Left cardiac atrium (tissue), 4 donors: ENCODE measurements around the gene PCGF5. TPM values are rescaled to one million over a fixed set of nuclear protein-coding genes. Genes with fewer than 3 reads are reported as not detected.
"Not testable (repeated sequence)": the region's sequence is repeated elsewhere in the genome, so short reads cannot be mapped to it uniquely, and the experiment has no call there.

Experiments used
- ATAC-seq, 2 donors: fragments of 200-7000 bp; cut with Tn5 transposase; one replicate each; pipeline ENCODE4 v1.9.1; 2020; ENCODE audit warnings: mild to moderate bottlenecking in 2 of 2, moderate library complexity in 2 of 2
- DNase-seq: peaks from one replicate; pipeline ENCODE4 v3.0.0-alpha.2; 2020
- intact Hi-C, 2 donors: fragments of 100-400 bp; cut with DNase I; formaldehyde crosslinking; loops; one replicate each; pipeline versions ENCODE4 v1.14.1 to v1.15.1; 2022 to 2023
- long read RNA-seq: library from polyadenylated mRNA; unstranded; transcript quantifications from one replicate; pipeline ENCODE4 v2.0.0, GENCODE V29; 2021
- total RNA-seq, 2 donors: library from RNA; stranded (reverse); fragmentation: NEBNext Ultra II Directional; extraction: Animal tissue kit (Norgen Biotek cat#: 25700); gene quantifications; one replicate each; pipeline ENCODE4 v1.2.1, GENCODE V29; 2021
- donor health status: DM: no; HTN: yes; CAD: no.
- donor health status: DM: no; HTN: yes; CAD: no; lungs with severe emphysema.
- donor health status: DM: yes; HTN: yes; CAD: no.
- donor health status: Dilated cardiomyopathy.

PCGF5 gene
- total RNA-seq, result 10 to 100 TPM; 46.3 to 55.6 TPM
- long read RNA-seq, full-length matches to known transcripts, result 13 of 26 reads
- long read RNA-seq, partial matches to known transcripts, result 1 of 26 reads
- long read RNA-seq, other reads (novel, unspliced or antisense), result 12 of 26 reads

GRCh38 chr10:91220194-91220953 is at the start of gene PCGF5:
Gene PCGF5, plus strand, starts transcription at chr10:91220663. Its CDS starts 2,209 bp downstream, at chr10:91222872.
- DNase-seq (peak; percentile 93), ATAC-seq (peak; percentile 99 to 100)
- intact Hi-C loops, result loop anchor here in 1 of 2 donors (10.0 kb wide), 2 partner anchors 56 to 126 kb away; no protein-coding TSS in a partner anchor

DNA sequence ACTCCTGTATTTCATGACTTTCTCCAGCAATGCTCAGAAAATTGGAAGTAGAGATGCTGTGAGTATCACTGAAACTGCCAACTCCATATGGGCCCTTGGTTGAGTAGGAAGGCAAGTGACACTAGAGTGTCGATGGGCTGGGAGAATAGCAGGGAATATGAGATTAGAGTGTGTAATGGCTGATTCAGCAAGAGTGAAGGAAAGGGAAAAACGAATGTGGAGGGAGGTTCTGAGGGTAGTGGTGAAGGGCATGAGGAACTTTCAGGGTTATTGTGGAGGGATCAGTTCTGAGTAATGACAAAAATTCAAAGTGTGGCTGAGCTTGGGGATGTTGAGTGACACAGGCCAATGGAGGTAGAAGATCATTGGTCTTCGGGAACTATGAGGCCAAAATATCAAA is 49.0 kb upstream of the PCGF5 start:
- no peak for ATAC-seq
- intact Hi-C loops, result no loop called here
- DNase-seq, result no peak

DNA sequence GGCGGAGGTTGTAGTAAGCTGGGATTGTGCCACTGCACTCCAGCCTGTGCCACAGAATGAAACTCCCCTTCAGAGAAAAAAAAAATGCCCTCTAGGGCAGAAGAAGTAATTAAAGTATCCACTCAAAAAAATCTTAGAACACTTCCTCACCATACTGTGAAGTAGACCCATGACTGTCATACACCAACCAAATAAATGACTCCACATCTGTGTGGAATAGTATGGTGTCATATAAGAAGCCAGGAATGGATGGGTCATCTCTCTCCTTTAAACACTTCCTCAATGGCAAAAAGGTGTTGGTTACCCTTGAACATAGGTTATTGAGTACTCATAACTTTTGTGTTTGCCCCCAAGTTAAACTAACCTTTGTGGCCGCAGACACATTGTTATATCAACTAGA is 48.1 kb upstream of the PCGF5 start:
- DNase-seq (no peak), ATAC-seq (no peak)
- intact Hi-C loops, result no loop called here

DNA sequence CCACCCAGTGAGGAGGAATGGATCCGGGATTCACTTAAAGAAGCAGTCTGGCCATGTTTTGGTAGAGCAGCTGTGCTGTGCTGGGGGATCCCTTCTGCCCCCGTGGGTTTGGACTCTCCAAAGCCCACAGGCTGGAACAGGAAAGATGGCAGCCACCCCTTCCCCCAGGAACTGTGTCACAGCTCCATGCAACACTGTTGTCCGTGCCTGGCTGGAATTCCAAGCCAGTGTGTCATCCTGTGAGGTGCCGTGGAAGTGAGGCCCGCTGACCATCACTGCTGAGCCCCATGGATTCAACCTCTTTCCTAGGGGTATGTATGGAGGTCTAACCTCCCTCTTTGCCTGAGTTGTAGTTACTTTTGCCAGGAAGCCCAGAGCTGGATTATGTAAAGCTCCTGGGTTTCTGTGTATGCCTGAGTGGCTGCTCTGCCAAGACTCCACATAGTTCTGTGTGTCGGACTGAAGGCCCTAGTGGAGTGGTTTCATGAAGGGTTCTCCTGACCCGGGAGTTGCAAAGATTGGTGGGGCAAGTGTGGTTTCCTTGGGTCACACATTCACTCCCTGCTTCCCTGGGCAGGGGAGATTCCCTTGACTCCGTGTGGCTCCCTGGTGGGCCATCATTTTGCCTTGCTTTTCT is 35.1 kb upstream of the PCGF5 start:
- ATAC-seq (peak; percentile 61 to 88), DNase-seq (no peak)
- intact Hi-C loops, result no loop called here

GRCh38 chr10:91187156-91187555 is 33.3 kb upstream of the PCGF5 start:
- intact Hi-C loops, result no loop called here
- ATAC-seq (no peak), DNase-seq (no peak)

DNA sequence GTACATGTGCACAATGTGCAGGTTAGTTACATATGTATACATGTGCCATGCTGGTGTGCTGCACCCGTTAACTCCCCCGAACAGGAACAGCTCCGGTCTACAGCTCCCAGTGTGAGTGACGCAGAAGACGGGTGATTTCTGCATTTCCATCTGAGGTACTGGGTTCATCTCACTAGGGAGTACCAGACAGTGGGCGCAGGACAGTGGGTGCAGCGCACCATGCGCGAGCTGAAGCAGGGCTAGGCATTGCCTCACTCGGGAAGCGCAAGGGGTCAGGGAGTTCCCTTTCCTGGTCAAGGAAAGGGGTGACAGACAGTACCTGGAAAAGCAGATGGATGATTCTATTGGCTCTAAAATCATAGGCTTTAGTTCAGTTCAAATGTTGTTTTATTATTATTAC is 32.5 kb upstream of the PCGF5 start:
- intact Hi-C loops, ATAC-seq, DNase-seq: not testable (repeated sequence)

DNA sequence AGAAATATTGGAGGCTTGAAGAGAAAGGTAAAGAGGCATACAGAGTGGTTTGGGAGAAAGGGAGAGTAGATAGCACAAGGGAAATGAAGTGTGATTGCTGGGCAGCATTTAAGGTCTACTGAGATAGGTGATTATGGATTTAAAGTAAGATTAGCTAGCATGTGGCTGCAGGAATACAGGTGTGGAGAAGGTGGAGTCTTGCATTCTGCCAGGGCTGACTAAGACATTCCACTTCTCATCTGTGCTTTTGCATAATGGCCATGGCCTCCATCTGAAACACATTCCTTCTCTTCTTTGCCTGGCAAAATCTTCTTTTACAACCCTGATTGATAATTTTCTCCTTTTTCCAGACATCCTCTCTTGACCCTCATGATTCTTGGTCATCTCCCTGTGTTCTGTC is 31.6 kb upstream of the PCGF5 start:
- ATAC-seq, result no peak
- intact Hi-C loops, result no loop called here
- no peak for DNase-seq

GRCh38 chr10:91190388-91190870 is 30.0 kb upstream of the PCGF5 start:
- DNase-seq (no peak), ATAC-seq (peak; percentile 48 to 68)
- intact Hi-C loops, result no loop called here

DNA sequence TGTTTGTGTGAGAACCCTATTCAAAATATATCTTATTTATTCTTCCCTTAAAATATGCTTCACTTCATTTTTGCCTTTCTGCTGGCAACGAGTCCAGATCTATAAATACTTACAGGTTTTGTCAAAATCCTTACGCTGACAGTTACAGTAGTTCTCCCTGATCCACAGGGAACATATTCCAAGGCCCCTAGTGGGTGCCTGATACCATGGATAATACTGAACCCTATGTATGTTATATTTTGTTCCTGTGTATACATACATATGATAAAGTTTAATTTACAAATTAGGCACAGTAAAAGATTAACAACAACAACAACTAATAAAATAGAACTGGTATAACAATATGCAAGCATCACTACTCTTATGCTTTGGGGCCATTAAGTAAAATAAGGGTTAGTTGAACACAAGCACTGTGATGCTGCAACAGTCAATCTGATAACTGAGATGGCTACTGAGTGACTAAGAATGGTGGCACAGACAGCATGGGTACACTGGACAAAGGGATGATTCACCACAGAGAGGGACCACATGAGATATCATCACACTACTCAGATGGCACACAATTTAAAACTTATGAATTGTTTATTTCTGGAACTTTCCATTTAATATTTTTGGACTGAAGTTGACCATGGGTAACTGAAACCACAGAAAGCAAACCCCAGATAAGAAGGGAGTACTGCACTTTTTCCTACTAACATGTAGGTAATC is 29.4 kb upstream of the PCGF5 start:
- DNase-seq (no peak), ATAC-seq (peak in 1 of 2 donors; percentile 72)
- intact Hi-C loops, result no loop called here

DNA sequence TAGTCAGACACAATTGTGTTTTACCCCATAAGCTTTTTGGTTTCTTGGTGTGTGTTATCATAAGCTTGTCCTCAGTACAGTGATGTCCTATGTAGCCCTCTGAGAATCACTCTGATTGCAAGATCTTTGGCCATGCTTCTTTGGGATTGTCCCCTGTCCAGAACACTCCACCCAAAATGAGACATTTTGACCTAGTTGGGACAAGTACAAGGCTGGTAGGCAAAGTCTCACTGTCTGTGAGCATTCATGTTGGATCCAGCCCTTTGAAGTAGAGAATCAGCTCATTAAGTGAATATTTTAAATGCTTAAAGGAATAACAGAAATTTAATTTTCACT is 28.9 kb upstream of the PCGF5 start:
- peak; percentile 32 to 46 for ATAC-seq
- DNase-seq, result no peak
- intact Hi-C loops, result no loop called here

DNA sequence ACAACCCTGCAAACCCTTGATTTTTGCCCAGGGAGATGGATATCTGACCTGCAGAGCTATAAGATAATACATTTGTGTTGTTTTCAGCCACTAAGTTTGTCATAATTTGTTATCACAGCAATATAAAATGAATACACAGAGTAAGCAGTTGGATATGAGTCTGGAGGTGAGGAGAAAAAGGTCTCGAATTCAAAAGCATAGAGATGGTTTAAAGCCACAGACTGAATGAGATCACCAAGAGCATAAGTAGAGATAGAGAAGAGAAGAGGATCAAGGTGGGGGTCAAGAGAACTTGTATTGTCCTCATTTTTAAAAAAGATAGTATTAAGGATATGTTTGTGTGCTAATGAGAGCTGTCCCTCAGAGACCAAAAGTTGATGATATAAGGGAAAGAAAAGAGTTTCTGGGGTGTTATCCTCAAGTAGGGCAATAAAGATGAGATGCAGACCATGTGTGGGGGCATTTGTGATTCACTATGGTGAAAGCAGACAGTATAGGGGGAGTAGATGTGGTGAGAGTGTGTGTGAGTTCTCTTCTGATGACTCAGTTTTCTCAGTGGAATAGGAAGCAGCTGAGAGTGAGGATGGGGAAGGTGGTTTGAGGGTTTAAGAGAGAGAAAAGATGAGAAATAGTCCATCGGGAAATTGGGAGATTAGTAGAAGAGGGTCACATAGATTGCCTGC is 25.8 kb upstream of the PCGF5 start:
- DNase-seq (no peak), ATAC-seq (peak in 1 of 2 donors; percentile 16)
- intact Hi-C loops, result no loop called here

GRCh38 chr10:91196268-91197048 is 24.0 kb upstream of the PCGF5 start:
- ATAC-seq, result peak in 1 of 2 donors; percentile 3

GRCh38 chr10:91197127-91197526 is 23.3 kb upstream of the PCGF5 start:
- DNase-seq, result peak; percentile 66
- intact Hi-C loops, result no loop called here

More at GRCh38 chr10:91196268-91197048, 24.0 kb upstream of the PCGF5 start:
- DNase-seq, result no peak
- intact Hi-C loops, result no loop called here

DNA sequence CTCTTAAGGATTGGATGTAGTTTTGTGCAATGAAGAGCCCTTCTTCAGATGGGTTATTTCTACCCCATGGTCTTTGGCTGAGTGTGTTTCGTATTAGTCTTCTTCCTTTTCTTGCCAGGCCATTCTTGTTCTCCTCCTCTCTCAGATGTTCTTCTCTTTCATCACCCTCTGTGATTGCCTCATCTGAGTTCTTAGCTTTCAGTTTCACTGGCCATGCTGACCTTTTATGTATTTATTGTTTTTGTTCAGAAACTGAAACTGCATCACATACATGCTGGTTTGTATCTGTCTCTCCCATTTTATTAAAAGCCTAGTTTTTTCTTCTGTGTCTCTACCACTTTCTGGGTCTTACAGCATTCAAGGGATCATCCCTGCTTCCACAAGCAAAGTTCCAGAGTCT is 21.7 kb upstream of the PCGF5 start:
- peak; percentile 61 to 65 for ATAC-seq
- no peak for DNase-seq
- intact Hi-C loops, result no loop called here

More at GRCh38 chr10:91197127-91197526, 23.3 kb upstream of the PCGF5 start:
- ATAC-seq, result peak; percentile 66 to 79

DNA sequence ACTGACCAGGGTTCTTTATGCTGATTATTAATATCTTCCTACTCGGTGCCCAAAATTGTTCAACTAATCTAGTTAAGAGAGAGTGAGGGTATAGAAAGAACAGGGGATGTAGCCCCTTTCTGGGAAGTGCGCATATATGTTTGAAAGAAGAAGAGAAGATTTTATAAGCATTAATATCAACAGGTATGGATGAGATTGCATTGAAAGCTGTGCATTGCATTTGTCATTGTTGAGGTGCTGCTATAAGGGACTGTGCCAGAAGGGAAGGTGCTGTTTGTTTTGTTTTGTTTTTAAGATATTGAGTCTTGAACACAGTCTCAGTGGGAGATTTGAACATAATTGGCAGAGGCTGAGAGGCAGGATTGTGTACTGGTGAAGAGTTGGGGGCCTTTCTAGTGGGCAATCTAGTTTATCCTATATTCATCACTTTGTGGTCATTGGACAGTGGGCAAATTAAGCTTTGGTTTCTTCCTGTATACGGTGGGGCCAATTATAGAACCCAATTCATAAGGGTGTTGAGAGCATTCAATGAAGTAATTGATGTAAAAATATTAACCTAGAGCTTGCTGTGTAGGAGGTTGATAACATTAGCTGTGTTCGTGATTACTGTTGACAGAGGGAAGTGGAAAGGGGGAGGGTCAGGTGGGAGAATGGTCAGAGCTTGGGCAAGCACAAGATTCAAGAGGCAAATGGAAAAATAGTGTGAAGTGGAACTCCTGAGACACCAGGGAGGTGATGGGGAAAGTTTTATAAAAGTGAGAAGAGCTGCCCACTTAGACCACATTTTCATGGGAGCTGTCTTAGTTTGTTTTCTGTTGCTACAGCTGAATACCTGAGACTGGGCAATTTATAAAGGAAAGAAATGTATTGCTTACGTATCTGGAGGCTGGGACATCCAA is 19.9 kb upstream of the PCGF5 start:
- intact Hi-C loops, result no loop called here
- no peak for DNase-seq
- ATAC-seq, result peak; percentile 66 to 71

GRCh38 chr10:91201213-91201996 is 19.1 kb upstream of the PCGF5 start:
- DNase-seq (no peak), ATAC-seq (no peak)
- intact Hi-C loops, result no loop called here

GRCh38 chr10:91206427-91206826 is 14.0 kb upstream of the PCGF5 start:
- intact Hi-C loops, result no loop called here
- ATAC-seq (no peak), DNase-seq (no peak)
